Mesenchymal stem cell (in vitro differentiated cells and primary cell): ENCODE results near the gene ACOX3.

ENCODE experiments used
- DNase-seq: peaks from one replicate; pipeline ENCODE4 v3.0.0-alpha.2; 2013
- H2AFZ ChIP-seq: one replicate; pipeline ENCODE4 v1.6.1; 2013; ENCODE audit warnings: low read depth, mild to moderate bottlenecking, control low read depth, inconsistent platforms, low read length, moderate library complexity
- H2AK5ac ChIP-seq: 2 replicates; pipeline ENCODE4 v1.6.1; 2013; ENCODE audit warnings: low read length, moderate library complexity, mild to moderate bottlenecking, inconsistent platforms; ENCODE audit not compliant: severe bottlenecking
- H2BK120ac ChIP-seq: one replicate; pipeline ENCODE4 v1.6.1; 2013; ENCODE audit warnings: low read depth, mild to moderate bottlenecking, inconsistent platforms, low read length, moderate library complexity
- H2BK12ac ChIP-seq, 2 experiments: one replicate each; pipeline ENCODE4 v1.6.1; 2013; ENCODE audit warnings: inconsistent platforms in 2 of 2, low read length in 2 of 2, mild to moderate bottlenecking in 2 of 2, moderate library complexity in 2 of 2, control low read depth in 1 of 2
- H2BK15ac ChIP-seq: one replicate; pipeline ENCODE4 v1.6.1; 2013; ENCODE audit warnings: mild to moderate bottlenecking, low read depth, inconsistent platforms; ENCODE audit not compliant: poor library complexity, severe bottlenecking
- H2BK5ac ChIP-seq: 2 replicates; pipeline ENCODE4 v1.6.1; 2013; ENCODE audit warnings: low read depth, mild to moderate bottlenecking, low read length, control low read depth, inconsistent platforms; ENCODE audit not compliant: poor library complexity, severe bottlenecking
- H3K14ac ChIP-seq, 2 experiments: one replicate each; pipeline ENCODE4 v1.6.1; 2013; ENCODE audit warnings: inconsistent platforms in 2 of 2, low read length in 2 of 2, control low read depth in 1 of 2, mild to moderate bottlenecking in 1 of 2, moderate library complexity in 1 of 2
- H3K18ac ChIP-seq, 2 experiments: one replicate each; pipeline ENCODE4 v1.6.1; 2013; ENCODE audit warnings: inconsistent platforms in 2 of 2, low read length in 2 of 2, control low read depth in 1 of 2, low read depth in 1 of 2, mild to moderate bottlenecking in 1 of 2
- H3K23ac ChIP-seq, 2 experiments: one replicate each; pipeline ENCODE4 v1.6.1; 2013; ENCODE audit warnings: inconsistent platforms in 2 of 2, low read length in 2 of 2, mild to moderate bottlenecking in 2 of 2, moderate library complexity in 2 of 2, control low read depth in 1 of 2
- H3K27ac ChIP-seq: 2 replicates; pipeline ENCODE4 v1.5.1; 2013; ENCODE audit warnings: mild to moderate bottlenecking, moderate library complexity, low read length, control low read depth, inconsistent platforms; ENCODE audit not compliant: poor library complexity, severe bottlenecking
- H3K27me3 ChIP-seq, 2 experiments: 2 replicates each; pipeline versions ENCODE4 v1.6.1 to v1.7.0; 2013; ENCODE audit warnings: low read length in 2 of 2, mild to moderate bottlenecking in 2 of 2, moderate library complexity in 2 of 2, control low read depth in 1 of 2, inconsistent platforms in 1 of 2; ENCODE audit not compliant: control insufficient read depth in 1 of 2, insufficient read depth in 1 of 2
- H3K36me3 ChIP-seq, 2 experiments: 2 replicates each; pipeline versions ENCODE4 v1.6.1 to v1.7.0; 2013; ENCODE audit warnings: low read length in 2 of 2, control low read depth in 1 of 2, inconsistent platforms in 1 of 2, low read depth in 1 of 2, mild to moderate bottlenecking in 1 of 2; ENCODE audit not compliant: insufficient read depth in 2 of 2, control insufficient read depth in 1 of 2
- H3K4ac ChIP-seq, 2 experiments: one replicate each; pipeline ENCODE4 v1.6.1; 2013; ENCODE audit warnings: inconsistent platforms in 2 of 2, low read length in 2 of 2, mild to moderate bottlenecking in 2 of 2, moderate library complexity in 2 of 2, control low read depth in 1 of 2, low read depth in 1 of 2
- H3K4me1 ChIP-seq: 2 replicates; pipeline ENCODE4 v1.6.1; 2013; ENCODE audit warnings: low read depth, low read length, control low read depth; ENCODE audit not compliant: control insufficient read depth, insufficient read depth
- H3K4me2 ChIP-seq: 2 replicates; pipeline ENCODE4 v1.6.1; 2013; ENCODE audit warnings: low read length, mild to moderate bottlenecking, inconsistent platforms; ENCODE audit not compliant: poor library complexity, severe bottlenecking
- H3K4me3 ChIP-seq, 2 experiments: 2 replicates each; pipeline versions ENCODE4 v1.5.1 to v1.7.0; 2013; ENCODE audit warnings: low read length in 2 of 2, mild to moderate bottlenecking in 2 of 2, control low read depth in 1 of 2, low read depth in 1 of 2; ENCODE audit not compliant: insufficient read depth in 1 of 2
- H3K79me1 ChIP-seq: replicated peaks from 2 replicates; pipeline ENCODE4 v1.6.1; 2013; ENCODE audit warnings: mild to moderate bottlenecking, control low read depth, low read length, inconsistent platforms; ENCODE audit not compliant: poor library complexity, severe bottlenecking
- H3K9ac ChIP-seq: 2 replicates; pipeline ENCODE4 v1.7.0; 2013; ENCODE audit warnings: mild to moderate bottlenecking, low read length, moderate library complexity
- H3K9me3 ChIP-seq: 2 replicates; pipeline ENCODE4 v1.7.0; 2013; ENCODE audit warnings: mild to moderate bottlenecking, low read length; ENCODE audit not compliant: control insufficient read depth
- H4K8ac ChIP-seq: one replicate; pipeline ENCODE4 v1.6.1; 2013; ENCODE audit warnings: inconsistent platforms, mild to moderate bottlenecking, low read length, moderate library complexity
- H4K91ac ChIP-seq: one replicate; pipeline ENCODE4 v1.6.1; 2013; ENCODE audit warnings: mild to moderate bottlenecking, low read length, inconsistent platforms
- WGBS: methylation state at CpG from one replicate; pipeline ENCODE4 v1.1.7; 2013; ENCODE audit warnings: mixed read lengths; 5-methylcytosine and 5-hydroxymethylcytosine counted together

The ACOX3 gene

GRCh38 chr4:8370106-8370787 lies 70.3 kb downstream of the ACOX3 start:
- H3K23ac ChIP-seq, result no peak overlapping the region
- H3K4ac ChIP-seq, result no peak overlapping the region
- H2BK12ac ChIP-seq, result no peak overlapping the region
- no peak overlapping the region for H2BK120ac ChIP-seq
- no peak overlapping the region for H3K14ac ChIP-seq
- H3K18ac ChIP-seq, result no peak overlapping the region
- H3K9ac ChIP-seq, result no peak overlapping the region
- H2AFZ ChIP-seq, result no peak overlapping the region
- 91% methylated on average over 16 of the region's 16 CpGs for WGBS
- H2AK5ac ChIP-seq, result no peak overlapping the region
- no peak overlapping the region for H2BK5ac ChIP-seq
- no peaks in the 10 kb centered on the region for H3K27me3 ChIP-seq
- H3K4me1 ChIP-seq, result peaks cover 11% of the 10 kb centered on the region
- no peaks in the 10 kb centered on the region for H3K9me3 ChIP-seq
- H3K27ac ChIP-seq, result no peak overlapping the region
- H4K8ac ChIP-seq, result no peak overlapping the region
- H3K36me3 ChIP-seq, result peaks cover 18 to 25% of the 10 kb centered on the region in 2 experiments
- H3K4me3 ChIP-seq, result no peak overlapping the region
- H4K91ac ChIP-seq, result no peak overlapping the region
- no peak for DNase-seq
- H2BK15ac ChIP-seq, result no peak overlapping the region
- H3K79me1 ChIP-seq, result no peaks in the 10 kb centered on the region
- no peak overlapping the region for H3K4me2 ChIP-seq

GRCh38 chr4:8369426-8370105 lies 71.0 kb downstream of the ACOX3 start:
- WGBS, result 92% methylated on average over 13 of the region's 13 CpGs
- no peak overlapping the region for H2AFZ ChIP-seq

GRCh38 chr4:8368998-8369397 lies 71.5 kb downstream of the ACOX3 start:
- no peak overlapping the region for H3K18ac ChIP-seq
- no peaks in the 10 kb centered on the region for H3K9me3 ChIP-seq
- H2BK5ac ChIP-seq, result no peak overlapping the region
- WGBS, result 95% methylated on average over 12 of the region's 12 CpGs
- no peak overlapping the region for H3K4ac ChIP-seq
- no peak overlapping the region for H2AFZ ChIP-seq
- no peak overlapping the region for H4K8ac ChIP-seq
- no peak overlapping the region for H2BK12ac ChIP-seq
- H2BK120ac ChIP-seq, result no peak overlapping the region
- H2BK15ac ChIP-seq, result no peak overlapping the region
- no peak overlapping the region for H3K9ac ChIP-seq
- H3K4me3 ChIP-seq, result no peak overlapping the region
- H3K27ac ChIP-seq, result no peak overlapping the region
- H3K14ac ChIP-seq, result no peak overlapping the region
- no peak overlapping the region for H4K91ac ChIP-seq
- no peak for DNase-seq
- peaks cover 16 to 30% of the 10 kb centered on the region in 2 experiments for H3K36me3 ChIP-seq
- no peaks in the 10 kb centered on the region for H3K79me1 ChIP-seq
- no peak overlapping the region for H3K4me2 ChIP-seq
- peaks cover 11% of the 10 kb centered on the region for H3K4me1 ChIP-seq
- H2AK5ac ChIP-seq, result no peak overlapping the region
- H3K23ac ChIP-seq, result no peak overlapping the region
- no peaks in the 10 kb centered on the region for H3K27me3 ChIP-seq

More at GRCh38 chr4:8369426-8370105, 71.0 kb downstream of the ACOX3 start:
- Histone ChIP-seq H3K18ac (no peak overlapping the region), H3K23ac (no peak overlapping the region), H3K4me2 (no peak overlapping the region), H3K4me1 (peaks cover 11% of the 10 kb centered on the region), H4K8ac (no peak overlapping the region), H3K14ac (no peak overlapping the region), H3K27me3 (no peaks in the 10 kb centered on the region), H2BK12ac (no peak overlapping the region), H3K79me1 (no peaks in the 10 kb centered on the region), H3K36me3 (peaks cover 19 to 25% of the 10 kb centered on the region in 2 experiments), H3K9me3 (no peaks in the 10 kb centered on the region), H4K91ac (no peak overlapping the region), H2AK5ac (no peak overlapping the region), H3K9ac (no peak overlapping the region), H2BK5ac (no peak overlapping the region), H3K4ac (no peak overlapping the region), H2BK120ac (no peak overlapping the region), H3K27ac (no peak overlapping the region), H3K4me3 (no peak overlapping the region), H2BK15ac (no peak overlapping the region)
- no peak for DNase-seq

- H3K14ac ChIP-seq, result no peak overlapping the region
- no peak for DNase-seq
- H2BK5ac ChIP-seq, result no peak overlapping the region
- no peak overlapping the region for H2AFZ ChIP-seq
- H3K4ac ChIP-seq, result no peak overlapping the region
- no peaks in the 10 kb centered on the region for H3K79me1 ChIP-seq
- no peak overlapping the region for H3K27ac ChIP-seq
- peaks cover 11% of the 10 kb centered on the region for H3K4me1 ChIP-seq
- H2AK5ac ChIP-seq, result no peak overlapping the region
- H3K27me3 ChIP-seq, result no peaks in the 10 kb centered on the region
- H3K4me3 ChIP-seq, result no peak overlapping the region
- no peak overlapping the region for H3K4me2 ChIP-seq
- no peak overlapping the region for H3K9ac ChIP-seq
- H2BK120ac ChIP-seq, result no peak overlapping the region
- H3K36me3 ChIP-seq, result peaks cover 7 to 30% of the 10 kb centered on the region in 2 experiments
- no peak overlapping the region for H3K18ac ChIP-seq
- H2BK15ac ChIP-seq, result no peak overlapping the region
- 96% methylated on average over 12 of the region's 12 CpGs for WGBS
- H4K91ac ChIP-seq, result no peak overlapping the region
- no peaks in the 10 kb centered on the region for H3K9me3 ChIP-seq
- H3K23ac ChIP-seq, result no peak overlapping the region
- H2BK12ac ChIP-seq, result no peak overlapping the region
- H4K8ac ChIP-seq, result no peak overlapping the region
Observed at GRCh38 chr4:8368061-8368481, 72.5 kb downstream of the ACOX3 start.
